Measurements from ENCODE around the gene LRIG1.

The LRIG1 gene

GRCh38 chr3:66385066-66385465 lies 115.8 kb downstream of the LRIG1 start:
- Mint-ChIP-seq H3K9me3 (ENCODE audit: low read depth) (peaks cover 7% of the 10 kb centered on the region), H3K4me3 (no peak overlapping the region), H3K27ac (no peak overlapping the region), H3K36me3 (peaks cover 45% of the 10 kb centered on the region), H3K27me3 (no peaks in the 10 kb centered on the region), H3K4me1 (ENCODE audit: low read depth) (peaks cover 17% of the 10 kb centered on the region)

- no peak overlapping the region for H3K4me3 Mint-ChIP-seq
- H3K36me3 Mint-ChIP-seq: peaks cover 53% of the 10 kb centered on the region
- no peak overlapping the region for H3K27ac Mint-ChIP-seq
- H3K27me3 Mint-ChIP-seq: no peaks in the 10 kb centered on the region
- H3K9me3 Mint-ChIP-seq (ENCODE audit: low read depth): peaks cover 7% of the 10 kb centered on the region
- peaks cover 8% of the 10 kb centered on the region for H3K4me1 Mint-ChIP-seq (ENCODE audit: low read depth)
Measured at GRCh38 chr3:66383998-66384745, 116.7 kb downstream of the LRIG1 start.

GRCh38 chr3:66383023-66383422 lies 117.8 kb downstream of the LRIG1 start:
- H3K27ac Mint-ChIP-seq: no peak overlapping the region
- peaks cover under 1% of the 10 kb centered on the region for H3K9me3 Mint-ChIP-seq (ENCODE audit: low read depth)
- H3K27me3 Mint-ChIP-seq: no peaks in the 10 kb centered on the region
- H3K4me3 Mint-ChIP-seq: no peak overlapping the region
- peaks cover 6% of the 10 kb centered on the region for H3K4me1 Mint-ChIP-seq (ENCODE audit: low read depth)
- H3K36me3 Mint-ChIP-seq: peaks cover 50% of the 10 kb centered on the region

- Mint-ChIP-seq H3K36me3 (peaks cover 52% of the 10 kb centered on the region), H3K4me1 (ENCODE audit: low read depth) (peaks cover 9% of the 10 kb centered on the region), H3K9me3 (ENCODE audit: low read depth) (no peaks in the 10 kb centered on the region), H3K27me3 (no peaks in the 10 kb centered on the region), H3K27ac (no peak overlapping the region), H3K4me3 (no peak overlapping the region)
Measured at GRCh38 chr3:66382142-66382541, 118.7 kb downstream of the LRIG1 start.

GRCh38 chr3:66381626-66382025 lies 119.2 kb downstream of the LRIG1 start:
- Mint-ChIP-seq H3K27ac (no peak overlapping the region), H3K4me3 (no peak overlapping the region), H3K36me3 (peaks cover 53% of the 10 kb centered on the region), H3K27me3 (no peaks in the 10 kb centered on the region), H3K4me1 (ENCODE audit: low read depth) (peaks cover 11% of the 10 kb centered on the region), H3K9me3 (ENCODE audit: low read depth) (no peaks in the 10 kb centered on the region)

GRCh38 chr3:66380200-66380932 lies 120.5 kb downstream of the LRIG1 start:
- H3K27me3 Mint-ChIP-seq: no peaks in the 10 kb centered on the region
- H3K9me3 Mint-ChIP-seq (ENCODE audit: low read depth): no peaks in the 10 kb centered on the region
- H3K4me3 Mint-ChIP-seq: no peak overlapping the region
- H3K4me1 Mint-ChIP-seq (ENCODE audit: low read depth): peaks cover 13% of the 10 kb centered on the region
- peak overlapping the region; percentile 46 for H3K27ac Mint-ChIP-seq
- H3K36me3 Mint-ChIP-seq: peaks cover 52% of the 10 kb centered on the region

- Mint-ChIP-seq H3K9me3 (ENCODE audit: low read depth) (no peaks in the 10 kb centered on the region), H3K27ac (peak overlapping the region; percentile 28), H3K36me3 (peaks cover 48% of the 10 kb centered on the region), H3K4me3 (no peak overlapping the region), H3K27me3 (no peaks in the 10 kb centered on the region), H3K4me1 (ENCODE audit: low read depth) (peaks cover 13% of the 10 kb centered on the region)
Measured at GRCh38 chr3:66379565-66379964, 121.3 kb downstream of the LRIG1 start.

GRCh38 chr3:66378256-66378655 lies 122.6 kb downstream of the LRIG1 start:
- Mint-ChIP-seq H3K27ac (peak overlapping the region; percentile 84), H3K36me3 (peaks cover 36% of the 10 kb centered on the region), H3K4me3 (no peak overlapping the region), H3K9me3 (ENCODE audit: low read depth) (no peaks in the 10 kb centered on the region), H3K4me1 (ENCODE audit: low read depth) (peaks cover 13% of the 10 kb centered on the region), H3K27me3 (no peaks in the 10 kb centered on the region)

DNA sequence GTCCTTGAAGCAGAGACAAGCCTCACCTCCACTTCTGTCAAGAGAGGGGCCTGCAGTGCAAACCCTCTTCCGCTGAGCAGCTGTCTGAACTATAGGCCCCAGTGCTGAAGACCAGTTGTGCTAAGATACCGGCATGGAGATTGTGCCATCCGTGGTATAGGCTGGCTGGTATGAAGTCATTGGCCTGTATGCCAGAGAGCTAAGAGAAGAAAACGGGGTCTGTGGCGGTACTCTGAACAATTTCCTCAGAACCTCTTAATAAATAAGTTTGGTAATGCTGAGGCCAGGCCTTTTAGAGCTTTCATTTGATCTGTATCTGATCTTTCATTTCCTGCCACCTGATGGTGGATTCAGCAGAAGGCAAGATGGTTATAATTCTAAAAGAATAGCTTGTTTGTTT lies 123.0 kb downstream of the LRIG1 start:
- Mint-ChIP-seq H3K27me3 (no peaks in the 10 kb centered on the region), H3K36me3 (peaks cover 35% of the 10 kb centered on the region), H3K27ac (peak overlapping the region; percentile 84), H3K9me3 (ENCODE audit: low read depth) (no peaks in the 10 kb centered on the region), H3K4me3 (no peak overlapping the region), H3K4me1 (ENCODE audit: low read depth) (peaks cover 13% of the 10 kb centered on the region)

DNA sequence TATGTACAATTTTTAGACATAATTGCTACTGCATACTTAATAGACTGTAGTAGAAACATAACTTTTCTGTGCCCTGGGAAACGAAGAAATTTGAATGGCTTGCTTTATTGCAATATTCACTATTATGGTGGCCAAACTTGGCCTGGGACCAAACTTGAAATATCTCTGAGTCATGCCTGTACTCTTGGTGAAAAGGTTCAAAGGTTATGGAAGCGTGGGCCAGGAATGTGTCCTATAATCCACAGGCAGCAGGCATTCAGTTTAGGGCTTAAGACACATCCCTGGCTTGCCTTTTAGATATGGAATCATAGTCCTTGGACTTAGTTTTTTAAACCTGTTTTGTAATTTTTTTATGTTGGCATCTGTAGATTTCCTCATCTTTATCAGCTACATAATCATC lies 124.3 kb downstream of the LRIG1 start:
- Mint-ChIP-seq H3K4me3 (no peak overlapping the region), H3K9me3 (ENCODE audit: low read depth) (no peaks in the 10 kb centered on the region), H3K36me3 (peaks cover 29% of the 10 kb centered on the region), H3K4me1 (ENCODE audit: low read depth) (peaks cover 13% of the 10 kb centered on the region), H3K27me3 (no peaks in the 10 kb centered on the region), H3K27ac (no peak overlapping the region)

- peaks cover 5% of the 10 kb centered on the region for H3K4me1 Mint-ChIP-seq (ENCODE audit: low read depth)
- no peaks in the 10 kb centered on the region for H3K27me3 Mint-ChIP-seq
- H3K36me3 Mint-ChIP-seq: peaks cover 23% of the 10 kb centered on the region
- no peak overlapping the region for H3K27ac Mint-ChIP-seq
- H3K9me3 Mint-ChIP-seq (ENCODE audit: low read depth): no peaks in the 10 kb centered on the region
- H3K4me3 Mint-ChIP-seq: no peak overlapping the region
Measured at GRCh38 chr3:66372681-66373350, 128.0 kb downstream of the LRIG1 start.

DNA sequence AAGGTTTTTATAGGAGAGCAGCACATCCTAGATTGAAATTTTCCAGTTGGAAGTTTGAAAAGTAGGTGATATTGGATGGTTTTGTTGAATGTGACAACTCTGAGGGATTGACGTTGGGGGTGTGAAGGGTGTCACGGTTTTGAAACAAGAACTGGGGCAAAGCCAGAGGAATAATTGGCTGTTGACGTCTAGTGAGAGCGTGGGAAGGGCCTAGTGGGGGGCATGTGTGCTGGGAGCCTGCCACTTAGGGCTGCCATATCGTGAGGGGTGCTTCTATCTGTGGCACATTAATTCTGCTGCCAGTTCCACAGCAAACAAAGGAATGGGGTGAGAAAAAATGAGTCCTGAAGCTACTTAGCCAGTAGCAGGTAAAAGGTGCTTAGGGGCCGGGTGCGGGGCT lies 129.4 kb downstream of the LRIG1 start:
- Mint-ChIP-seq H3K36me3 (peaks cover 19% of the 10 kb centered on the region), H3K4me1 (ENCODE audit: low read depth) (no peaks in the 10 kb centered on the region), H3K9me3 (ENCODE audit: low read depth) (no peaks in the 10 kb centered on the region), H3K4me3 (no peak overlapping the region), H3K27ac (no peak overlapping the region), H3K27me3 (no peaks in the 10 kb centered on the region)

GRCh38 chr3:66370179-66370578 lies 130.6 kb downstream of the LRIG1 start:
- no peaks in the 10 kb centered on the region for H3K9me3 Mint-ChIP-seq (ENCODE audit: low read depth)
- no peak overlapping the region for H3K4me3 Mint-ChIP-seq
- peaks cover 14% of the 10 kb centered on the region for H3K36me3 Mint-ChIP-seq
- no peaks in the 10 kb centered on the region for H3K27me3 Mint-ChIP-seq
- H3K27ac Mint-ChIP-seq: no peak overlapping the region
- H3K4me1 Mint-ChIP-seq (ENCODE audit: low read depth): no peaks in the 10 kb centered on the region

GRCh38 chr3:66367979-66368378 lies 132.8 kb downstream of the LRIG1 start:
- H3K27me3 Mint-ChIP-seq: no peaks in the 10 kb centered on the region
- no peak overlapping the region for H3K4me3 Mint-ChIP-seq
- H3K27ac Mint-ChIP-seq: no peak overlapping the region
- H3K36me3 Mint-ChIP-seq: peaks cover 15% of the 10 kb centered on the region
- no peaks in the 10 kb centered on the region for H3K4me1 Mint-ChIP-seq (ENCODE audit: low read depth)
- H3K9me3 Mint-ChIP-seq (ENCODE audit: low read depth): no peaks in the 10 kb centered on the region

GRCh38 chr3:66366747-66367146 lies 134.1 kb downstream of the LRIG1 start:
- Mint-ChIP-seq H3K27me3 (no peaks in the 10 kb centered on the region), H3K27ac (no peak overlapping the region), H3K4me3 (no peak overlapping the region), H3K9me3 (ENCODE audit: low read depth) (no peaks in the 10 kb centered on the region), H3K4me1 (ENCODE audit: low read depth) (no peaks in the 10 kb centered on the region), H3K36me3 (peaks cover 15% of the 10 kb centered on the region)

All from activated naive CD8-positive, alpha-beta T cell (primary cell).